ENCODE results near the gene SLC27A2. TPM values are rescaled to one million over a fixed set of nuclear protein-coding genes. Genes with fewer than 3 reads are reported as not detected.
"Not testable (repeated sequence)": the region's sequence is repeated elsewhere in the genome, so short reads cannot be mapped to it uniquely, and the experiment has no call there.

The SLC27A2 gene
- total and polyA plus RNA-seq, 2 experiments from 2014 or later = not detected

- WGBS, 2 experiments (ENCODE audit: low coverage in 1 of 2, low lambda C conversion rate in 2 of 2, missing lambda C conversion rate in 2 of 2) = 49% methylated on average over 2 of the region's 2 CpGs
- no peak for DNase-seq
- in situ Hi-C loops (cut with MboI) = no loop called here
- Histone ChIP-seq H3K79me2 (ENCODE audit: insufficient read depth) (no peaks in the 10 kb centered on the region), H2AFZ (no peak overlapping the region), H3K4me2 (ENCODE audit: unreplicated experiment) (no peak overlapping the region), H3F3A (ENCODE audit: insufficient read depth) (no peaks in the 10 kb centered on the region), H4K20me1 (ENCODE audit: insufficient read depth) (no peaks in the 10 kb centered on the region), H3K9me3 (ENCODE audit: low read depth) (no peaks in the 10 kb centered on the region), H3K36me3 (ENCODE audit: low read depth) (no peaks in the 10 kb centered on the region), H3K4me1 (ENCODE audit: insufficient read depth) (no peaks in the 10 kb centered on the region), H3K27ac (no peak overlapping the region), H3K9me2 (ENCODE audit: insufficient read depth) (no peaks in the 10 kb centered on the region), H3K9ac (no peak overlapping the region), H3K4me3 (no peak overlapping the region), H3K27me3 (replicated peaks; ENCODE audit: insufficient read depth) (peaks cover 26% of the 10 kb centered on the region)
- no peak for TF ChIP-seq EZH2 (IDR thresholded peaks at IDR 0.05; ENCODE audit: insufficient read depth, poor library complexity, severe bottlenecking)
- TF ChIP-seq EZH2phosphoT487 (IDR thresholded peaks at IDR 0.05; ENCODE audit: insufficient read depth, low read depth) = no peak
Observed at GRCh38 chr15:50187525-50187924, 5.5 kb downstream of the SLC27A2 start.

GRCh38 chr15:50187997-50188396 lies 6.0 kb downstream of the SLC27A2 start:
- no peaks in the 10 kb centered on the region for H4K20me1 ChIP-seq (ENCODE audit: insufficient read depth)
- 89 to 98% methylated on average over 2 of the region's 2 CpGs for WGBS, 2 experiments (ENCODE audit: low coverage in 1 of 2, low lambda C conversion rate in 2 of 2, missing lambda C conversion rate in 2 of 2)
- H3K27ac ChIP-seq = no peak overlapping the region
- no peaks in the 10 kb centered on the region for H3F3A ChIP-seq (ENCODE audit: insufficient read depth)
- no peaks in the 10 kb centered on the region for H3K9me2 ChIP-seq (ENCODE audit: insufficient read depth)
- H2AFZ ChIP-seq = no peak overlapping the region
- no peak for TF ChIP-seq EZH2phosphoT487 (IDR thresholded peaks at IDR 0.05; ENCODE audit: insufficient read depth, low read depth)
- TF ChIP-seq EZH2 (IDR thresholded peaks at IDR 0.05; ENCODE audit: insufficient read depth, poor library complexity, severe bottlenecking) = no peak
- H3K4me1 ChIP-seq (ENCODE audit: insufficient read depth) = no peaks in the 10 kb centered on the region
- H3K36me3 ChIP-seq (ENCODE audit: low read depth) = no peaks in the 10 kb centered on the region
- H3K9me3 ChIP-seq (ENCODE audit: low read depth) = no peaks in the 10 kb centered on the region
- H3K27me3 ChIP-seq (replicated peaks; ENCODE audit: insufficient read depth) = peaks cover 21% of the 10 kb centered on the region
- H3K4me2 ChIP-seq (ENCODE audit: unreplicated experiment) = no peak overlapping the region
- H3K4me3 ChIP-seq = no peak overlapping the region
- H3K79me2 ChIP-seq (ENCODE audit: insufficient read depth) = no peaks in the 10 kb centered on the region
- no peak for DNase-seq
- no peak overlapping the region for H3K9ac ChIP-seq
- in situ Hi-C loops (cut with MboI) = no loop called here

GRCh38 chr15:50188793-50189192 lies 6.8 kb downstream of the SLC27A2 start:
- H3K4me1 ChIP-seq (ENCODE audit: insufficient read depth); H2AFZ ChIP-seq; H3K4me2 ChIP-seq (ENCODE audit: unreplicated experiment); H3K36me3 ChIP-seq (ENCODE audit: low read depth); in situ Hi-C loops (cut with MboI); H3K9me2 ChIP-seq (ENCODE audit: insufficient read depth); DNase-seq; H3K9ac ChIP-seq; H3F3A ChIP-seq (ENCODE audit: insufficient read depth); H3K9me3 ChIP-seq (ENCODE audit: low read depth); H4K20me1 ChIP-seq (ENCODE audit: insufficient read depth); H3K79me2 ChIP-seq (ENCODE audit: insufficient read depth); H3K4me3 ChIP-seq; H3K27ac ChIP-seq: not testable (repeated sequence)
- 73 to 83% methylated on average over 5 of the region's 5 CpGs for WGBS, 2 experiments (ENCODE audit: low coverage in 1 of 2, low lambda C conversion rate in 2 of 2, missing lambda C conversion rate in 2 of 2)
- peaks cover 17% of the 10 kb centered on the region for H3K27me3 ChIP-seq (replicated peaks; ENCODE audit: insufficient read depth)

- in situ Hi-C loops (cut with MboI) = no loop called here
- Histone ChIP-seq H3K4me3 (no peak overlapping the region), H3F3A (ENCODE audit: insufficient read depth) (no peaks in the 10 kb centered on the region)
Observed at GRCh38 chr15:50189633-50190032, 7.6 kb downstream of the SLC27A2 start.

GRCh38 chr15:50190166-50190570 lies 8.2 kb downstream of the SLC27A2 start:
- DNase-seq = no peak
- no peaks in the 10 kb centered on the region for H3K4me1 ChIP-seq (ENCODE audit: insufficient read depth)
- H3K27me3 ChIP-seq (replicated peaks; ENCODE audit: insufficient read depth) = peaks cover 13% of the 10 kb centered on the region
- H3F3A ChIP-seq (ENCODE audit: insufficient read depth) = no peaks in the 10 kb centered on the region
- no peaks in the 10 kb centered on the region for H3K36me3 ChIP-seq (ENCODE audit: low read depth)
- H3K9me3 ChIP-seq (ENCODE audit: low read depth) = no peaks in the 10 kb centered on the region
- in situ Hi-C loops (cut with MboI) = no loop called here
- no peaks in the 10 kb centered on the region for H4K20me1 ChIP-seq (ENCODE audit: insufficient read depth)
- no peak for TF ChIP-seq EZH2phosphoT487 (IDR thresholded peaks at IDR 0.05; ENCODE audit: insufficient read depth, low read depth)
- TF ChIP-seq EZH2 (IDR thresholded peaks at IDR 0.05; ENCODE audit: insufficient read depth, poor library complexity, severe bottlenecking) = no peak
- H3K27ac ChIP-seq = no peak overlapping the region
- H3K79me2 ChIP-seq (ENCODE audit: insufficient read depth) = no peaks in the 10 kb centered on the region
- no peak overlapping the region for H3K4me2 ChIP-seq (ENCODE audit: unreplicated experiment)
- no peak overlapping the region for H2AFZ ChIP-seq
- H3K9me2 ChIP-seq (ENCODE audit: insufficient read depth) = no peaks in the 10 kb centered on the region
- no peak overlapping the region for H3K9ac ChIP-seq
- H3K4me3 ChIP-seq = no peak overlapping the region

More at GRCh38 chr15:50189633-50190032, 7.6 kb downstream of the SLC27A2 start:
- Histone ChIP-seq H3K9me3 (ENCODE audit: low read depth) (no peaks in the 10 kb centered on the region), H2AFZ (no peak overlapping the region), H3K27me3 (replicated peaks; ENCODE audit: insufficient read depth) (peaks cover 13% of the 10 kb centered on the region), H3K4me2 (ENCODE audit: unreplicated experiment) (no peak overlapping the region), H3K9me2 (ENCODE audit: insufficient read depth) (no peaks in the 10 kb centered on the region), H4K20me1 (ENCODE audit: insufficient read depth) (no peaks in the 10 kb centered on the region), H3K27ac (no peak overlapping the region), H3K9ac (no peak overlapping the region), H3K4me1 (ENCODE audit: insufficient read depth) (no peaks in the 10 kb centered on the region), H3K36me3 (ENCODE audit: low read depth) (no peaks in the 10 kb centered on the region), H3K79me2 (ENCODE audit: insufficient read depth) (no peaks in the 10 kb centered on the region)
- DNase-seq = no peak
- TF ChIP-seq EZH2phosphoT487 (IDR thresholded peaks at IDR 0.05; ENCODE audit: insufficient read depth, low read depth) = no peak
- no peak for TF ChIP-seq EZH2 (IDR thresholded peaks at IDR 0.05; ENCODE audit: insufficient read depth, poor library complexity, severe bottlenecking)
